LHCN-M2 (cell line): ENCODE results near the gene LARP1. TPM values are rescaled to one million over a fixed set of nuclear protein-coding genes. Genes with fewer than 3 reads are reported as not detected.

ENCODE experiments used
- DNase-seq: peaks from one replicate; pipeline ENCODE4 v3.0.0-alpha.2; 2012; ENCODE audit warnings: low read depth
- total RNA-seq: library from RNA; depleted of rRNA; stranded (reverse); fragments of >200 nt; gene quantifications from 2 replicates; pipeline ENCODE4 v1.2.3, GENCODE V29; 2014; rRNA removed

Gene LARP1
- total RNA-seq, 1 experiment from 2014 or later = 95.2 TPM

DNA sequence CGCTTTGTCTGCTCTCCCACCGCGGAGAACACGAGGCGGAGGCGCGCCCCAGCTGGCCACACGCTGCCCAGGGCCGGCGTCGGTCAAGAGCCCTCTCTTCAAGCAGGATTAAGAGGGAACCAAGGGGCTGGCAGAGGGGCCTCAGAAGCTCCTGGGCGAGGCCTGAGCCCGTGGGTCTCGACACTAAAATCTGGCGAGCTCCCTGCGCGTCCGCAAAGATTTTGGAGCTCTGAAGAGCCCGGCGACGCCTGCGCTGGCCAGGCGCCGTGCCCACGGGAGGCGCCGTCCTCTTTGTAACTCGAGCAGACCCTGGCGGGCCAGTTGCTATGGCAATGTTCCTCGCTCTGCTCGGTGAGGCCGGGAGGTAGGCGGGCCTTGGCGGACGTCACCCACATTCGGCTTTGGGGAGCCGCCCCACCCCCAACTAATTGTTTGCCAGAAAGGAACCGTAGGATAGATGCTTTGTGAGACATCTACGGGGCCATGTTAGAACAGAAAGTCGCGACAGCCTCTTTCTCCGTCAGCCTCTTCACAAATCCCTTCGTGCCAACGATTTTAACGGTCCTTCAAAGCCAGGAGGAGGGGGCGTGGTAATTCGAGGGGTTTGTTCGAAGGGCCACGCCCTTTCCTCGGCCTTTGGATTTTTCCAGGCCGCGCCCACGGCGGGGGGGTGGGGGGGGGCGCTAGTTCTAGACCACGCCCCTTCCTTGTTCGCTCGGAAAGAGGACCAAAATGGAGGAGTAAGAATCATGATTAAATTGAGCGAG lies 102.5 kb downstream of the LARP1 start:
- DNase-seq = peak; percentile 97

DNA sequence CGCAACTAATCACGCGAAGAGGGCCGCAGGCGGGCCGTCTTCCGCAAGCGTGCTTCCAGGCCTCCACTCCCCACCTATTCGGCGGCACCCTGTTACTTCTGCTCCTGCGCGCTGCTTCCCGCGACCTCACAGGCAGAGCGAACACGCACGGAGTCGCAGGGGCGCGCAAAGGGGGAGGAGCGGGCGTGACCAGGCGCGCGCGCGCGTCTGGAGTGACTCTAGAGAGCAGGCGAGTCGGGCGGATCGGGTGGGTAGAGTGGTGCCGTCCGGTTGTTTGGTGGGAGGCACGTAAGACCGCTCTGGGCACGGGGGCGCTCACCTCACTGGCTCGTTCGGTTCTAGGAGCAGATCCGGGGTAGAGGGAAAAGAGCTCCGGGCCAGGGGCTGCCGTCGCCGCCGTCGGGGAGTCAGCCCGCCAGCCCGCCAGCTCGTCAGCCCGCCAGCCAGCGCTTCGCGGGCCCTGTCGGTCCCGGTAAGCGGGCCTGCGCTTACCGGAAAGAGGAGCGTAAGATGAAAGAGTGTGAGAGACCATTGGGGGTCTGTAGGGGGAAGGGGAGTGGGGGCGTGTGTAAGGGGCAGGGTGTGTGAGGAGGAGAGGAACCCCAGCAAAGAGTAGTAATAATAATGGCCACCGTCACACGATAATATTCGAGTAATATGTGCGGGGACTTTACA lies 103.3 kb downstream of the LARP1 start, which contains the start of gene CNOT8:
Gene CNOT8 (plus strand): TSS at position 331 of the 675 bp plus-strand sequence. CDS start 4,652 bp downstream, outside the sequence.
- peak; percentile 98 for DNase-seq

DNA sequence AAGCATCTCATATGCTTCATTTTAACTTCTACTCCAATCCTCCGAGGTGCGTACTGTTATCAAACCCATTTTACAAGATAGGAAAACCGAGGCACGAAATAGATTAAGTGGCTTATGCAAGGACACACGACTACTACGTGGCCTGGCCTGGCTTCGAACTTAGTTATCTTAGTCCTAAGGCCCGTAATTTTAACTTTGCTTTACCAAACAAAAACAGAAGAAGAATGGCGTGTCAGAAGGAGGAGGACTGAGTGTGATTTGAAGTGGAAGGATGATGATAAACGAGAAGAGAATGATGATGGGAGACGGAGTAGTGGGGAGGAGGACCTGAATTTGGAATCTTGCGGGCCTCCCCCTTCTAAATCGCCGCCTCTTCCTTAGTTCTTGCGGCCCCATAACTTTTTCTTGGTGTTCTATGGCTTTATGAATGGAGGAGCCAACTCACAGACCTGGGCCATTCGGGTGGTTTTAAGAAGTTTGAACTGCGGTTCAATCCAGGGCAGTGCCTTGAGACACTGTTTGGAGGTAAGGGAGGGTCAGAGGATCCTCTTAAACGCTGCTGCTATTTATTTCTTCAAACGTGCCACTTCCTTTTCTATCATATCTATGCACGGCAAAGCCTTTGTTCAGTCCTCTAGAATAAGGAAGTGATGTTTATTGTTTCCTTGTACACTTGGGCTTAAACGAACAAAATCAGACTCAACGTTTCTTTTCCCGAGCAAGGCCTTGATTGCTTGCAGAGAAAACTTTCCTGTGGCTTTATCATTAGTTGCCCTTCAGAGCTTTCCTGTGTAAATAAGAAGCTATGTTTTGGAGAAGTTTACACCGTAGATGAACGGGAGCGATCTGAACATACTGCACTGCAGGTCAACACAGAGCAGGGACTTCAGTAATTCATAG lies 104.0 kb downstream of the LARP1 start:
- DNase-seq = no peak

DNA sequence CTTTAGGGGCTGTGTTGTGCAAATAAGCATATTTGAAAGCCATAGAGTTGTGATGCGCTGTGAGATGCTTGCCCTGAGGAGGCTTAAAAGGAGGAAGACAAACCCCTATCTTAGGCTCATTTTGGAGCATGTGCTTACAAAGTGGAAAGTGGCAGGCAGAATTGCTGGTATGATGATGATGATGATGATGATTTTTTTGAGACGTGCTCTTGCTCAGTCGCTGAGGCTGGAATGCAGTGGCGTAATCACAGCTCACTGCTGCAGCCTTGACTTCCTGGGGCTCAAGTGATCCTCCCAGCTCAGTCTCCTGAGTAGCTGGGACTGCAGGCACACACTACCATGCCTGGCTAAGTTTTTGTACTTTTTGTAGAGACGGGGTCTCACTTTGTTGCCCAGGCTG lies 104.9 kb downstream of the LARP1 start:
- peak; percentile 55 for DNase-seq

DNA sequence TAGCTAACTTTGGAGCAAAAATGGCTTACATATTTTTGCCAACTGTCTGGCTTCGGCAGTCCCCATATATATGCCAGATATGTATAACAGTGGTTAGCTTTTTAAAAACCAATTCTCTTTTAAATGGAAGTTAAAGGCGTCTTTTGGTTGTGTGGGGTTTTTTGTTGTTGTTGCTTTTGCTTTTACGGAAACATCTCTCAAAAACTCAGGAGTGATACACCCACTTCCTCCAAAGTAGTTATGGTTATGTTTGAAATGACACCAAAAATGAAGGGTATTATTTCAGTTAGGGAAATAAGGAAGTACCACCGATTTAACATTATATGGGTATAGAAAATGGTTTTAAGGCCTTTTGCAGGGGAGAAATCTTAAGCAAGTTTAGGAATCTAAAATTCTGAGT lies 105.6 kb downstream of the LARP1 start:
- no peak for DNase-seq

DNA sequence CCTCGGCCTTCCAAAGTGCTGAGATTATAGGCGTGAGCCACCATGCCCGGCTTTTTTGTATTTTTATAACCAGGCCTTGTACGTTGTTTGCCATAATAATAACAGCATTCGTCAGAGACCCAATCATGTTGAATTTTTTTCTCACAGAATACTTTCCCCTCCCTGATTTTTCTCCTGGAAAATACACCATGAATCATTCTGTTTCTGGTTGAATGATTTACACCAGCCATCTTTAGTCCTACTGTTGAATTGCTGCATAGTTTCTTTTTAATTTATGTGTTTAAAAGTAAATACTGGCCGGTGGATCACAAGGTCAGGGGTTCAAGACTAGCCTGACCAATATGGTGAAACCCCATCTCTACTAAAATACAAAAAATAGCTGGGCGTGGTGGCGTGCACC lies 106.8 kb downstream of the LARP1 start:
- DNase-seq = no peak

DNA sequence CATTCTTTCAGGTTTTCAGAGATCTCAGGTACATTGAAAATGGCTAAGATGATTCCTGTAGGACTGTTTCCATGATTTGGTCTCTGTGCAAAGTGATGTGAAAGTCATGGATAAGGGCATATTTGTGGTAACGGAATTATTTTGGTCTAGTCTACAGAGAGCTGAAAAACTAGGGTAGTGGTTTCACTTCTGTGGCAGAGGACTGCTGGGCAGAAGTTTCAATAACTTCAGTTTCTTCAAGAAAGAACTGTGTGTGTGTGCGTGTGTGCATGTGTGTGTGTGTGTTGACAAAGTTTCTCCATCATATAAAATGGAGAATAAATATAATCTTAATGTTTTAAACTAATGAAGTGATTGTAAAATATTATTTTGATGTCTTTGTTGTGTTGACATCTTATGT lies 107.6 kb downstream of the LARP1 start:
- no peak for DNase-seq

DNA sequence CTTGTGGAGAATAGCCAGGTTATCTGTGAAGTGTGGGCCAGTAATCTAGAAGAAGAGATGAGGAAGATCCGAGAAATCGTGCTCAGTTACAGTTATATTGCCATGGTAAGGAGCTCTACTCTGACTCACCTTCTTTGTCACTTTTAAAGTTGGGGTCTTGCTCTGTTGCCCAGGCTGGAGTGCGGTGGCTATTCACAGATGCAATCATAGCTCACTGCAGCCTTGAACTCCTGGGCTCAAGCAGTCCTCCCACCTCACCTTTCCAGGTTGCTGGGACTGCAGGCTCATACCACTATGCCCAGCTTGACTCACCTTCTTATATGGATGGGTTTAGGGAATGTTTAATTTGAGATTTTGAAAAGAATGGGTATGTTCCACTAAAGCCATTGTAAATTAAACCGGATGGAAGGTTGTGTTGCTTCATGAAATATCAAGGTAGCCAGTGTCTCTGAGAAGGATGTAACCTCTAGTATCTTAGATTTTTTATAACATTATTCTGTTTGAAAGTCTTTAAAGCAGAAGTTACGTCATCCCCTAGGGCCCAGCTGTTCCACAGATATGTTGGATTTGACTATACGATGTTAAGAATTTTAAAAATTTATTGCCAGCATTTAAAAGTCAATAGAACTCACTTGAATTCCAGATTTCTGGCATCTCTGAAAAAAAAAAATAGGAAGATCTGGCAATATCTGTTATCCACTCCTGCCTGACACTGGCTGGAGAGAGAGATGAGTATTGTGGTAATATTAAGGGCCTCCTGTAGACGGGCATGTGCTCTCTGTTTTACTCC lies 108.3 kb downstream of the LARP1 start:
- DNase-seq = no peak

DNA sequence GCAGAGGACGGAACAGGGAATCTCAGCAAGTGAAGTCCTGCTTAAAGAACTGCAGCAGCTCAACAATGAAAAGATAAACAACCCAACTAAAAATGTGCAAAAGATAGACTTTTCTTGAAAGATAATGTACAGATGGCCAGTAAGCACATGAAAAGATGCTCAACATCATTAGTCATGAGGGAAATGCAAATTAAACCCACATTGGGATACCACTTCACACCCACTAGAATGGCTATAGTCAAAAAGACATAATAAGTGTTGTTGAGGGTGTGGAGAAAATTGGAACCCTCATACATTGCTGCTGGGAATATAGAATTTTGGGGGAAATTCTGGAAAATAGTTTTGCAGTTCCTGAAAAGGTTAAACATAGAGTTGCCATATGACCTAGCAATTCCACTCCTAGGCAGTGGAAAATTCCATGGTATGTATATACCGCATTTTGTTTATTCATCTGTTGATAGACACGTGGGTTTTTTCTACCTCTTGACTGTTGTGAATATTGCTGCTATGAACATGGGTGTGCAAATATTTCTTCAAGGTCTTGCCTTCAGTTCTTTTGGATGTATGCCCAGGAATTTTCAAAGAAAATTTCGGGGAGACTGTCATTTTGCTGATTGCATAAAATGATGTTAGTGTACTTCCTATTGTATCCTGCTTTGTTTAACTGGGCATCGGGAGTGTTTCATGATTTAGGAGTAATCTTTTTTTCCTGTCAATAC lies 110.4 kb downstream of the LARP1 start:
- no peak for DNase-seq

DNA sequence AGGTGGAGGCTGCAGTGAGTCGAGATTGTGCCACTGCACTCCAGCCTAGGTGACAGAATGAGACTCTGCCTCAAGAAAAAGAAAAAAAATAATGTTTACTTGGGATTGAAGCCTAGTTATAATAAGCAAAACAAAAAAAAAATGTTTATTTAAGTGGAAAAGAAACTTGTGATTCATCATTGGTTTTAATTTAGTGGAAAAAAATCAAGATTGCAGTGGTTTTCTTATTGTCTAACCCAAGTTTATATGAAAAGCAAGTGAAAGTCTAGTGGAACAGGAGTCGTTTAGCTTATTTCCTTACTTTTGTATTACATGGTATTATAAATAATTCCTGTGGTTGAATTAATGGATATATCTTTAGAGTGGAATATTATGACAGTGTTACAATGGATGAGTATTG lies 111.7 kb downstream of the LARP1 start:
- DNase-seq = no peak

Other genes with a start within 250 kb of the LARP1 start
- 22.0 and 25.4 TPM in 2 replicates for gene FAXDC2, start 95.2 kb downstream of the LARP1 start, total RNA-seq
- gene CNOT8, start 103.2 kb downstream of the LARP1 start, total RNA-seq = 73.5 and 85.7 TPM in 2 replicates
- 22.6 and 27.3 TPM in 2 replicates for gene GEMIN5, start 182.8 kb downstream of the LARP1 start, total RNA-seq
- gene MRPL22, start 185.7 kb downstream of the LARP1 start, total RNA-seq = 17.8 and 19.7 TPM in 2 replicates